Measurements from ENCODE around the gene CHD5.

Gene CHD5

GRCh38 chr1:6109688-6110087, 70.4 kb downstream of the CHD5 start:
- FAIRE-seq, result no peak

GRCh38 chr1:6108937-6109614, 71.0 kb downstream of the CHD5 start:
- no peak for FAIRE-seq

- FAIRE-seq, result no peak
Observed at GRCh38 chr1:6108476-6108875, 71.6 kb downstream of the CHD5 start.

GRCh38 chr1:6107409-6108356, 72.4 kb downstream of the CHD5 start:
- no peak for FAIRE-seq

- no peak for FAIRE-seq
Observed at GRCh38 chr1:6106977-6107376, 73.1 kb downstream of the CHD5 start.

GRCh38 chr1:6106321-6106731, 73.8 kb downstream of the CHD5 start:
- no peak for FAIRE-seq

GRCh38 chr1:6105763-6106162, 74.4 kb downstream of the CHD5 start:
- FAIRE-seq, result no peak

- no peak for FAIRE-seq
Observed at GRCh38 chr1:6105218-6105679, 74.9 kb downstream of the CHD5 start.

GRCh38 chr1:6104631-6105030, 75.5 kb downstream of the CHD5 start:
- no peak for FAIRE-seq

GRCh38 chr1:6103854-6104530, 76.1 kb downstream of the CHD5 start:
- no peak for FAIRE-seq

GRCh38 chr1:6103111-6103853, 76.8 kb downstream of the CHD5 start:
- no peak for FAIRE-seq

GRCh38 chr1:6102532-6102845, 77.6 kb downstream of the CHD5 start:
- FAIRE-seq, result no peak

- FAIRE-seq, result no peak
Observed at GRCh38 chr1:6101826-6102531, 78.1 kb downstream of the CHD5 start.

- no peak for FAIRE-seq
Observed at GRCh38 chr1:6100861-6101783, 79.0 kb downstream of the CHD5 start.

- no peak for FAIRE-seq
Observed at GRCh38 chr1:6099787-6100765, 80.0 kb downstream of the CHD5 start.

GRCh38 chr1:6099297-6099696, 80.8 kb downstream of the CHD5 start:
- no peak for FAIRE-seq

GRCh38 chr1:6098303-6099215, 81.6 kb downstream of the CHD5 start:
- FAIRE-seq, result no peak

GRCh38 chr1:6097824-6098223, 82.3 kb downstream of the CHD5 start:
- FAIRE-seq, result no peak

GRCh38 chr1:6097117-6097595, 83.0 kb downstream of the CHD5 start:
- no peak for FAIRE-seq

All from G401.6 (cell line).